Activated CD8-positive, alpha-beta T cell treated with anti-CD3 and anti-CD28 coated beads, Interleukin-2, amount 10 ng/mL, durations not matched to agents 7 days and 5 days (primary cell): ENCODE results near the gene SIGLEC1. TPM values are rescaled to one million over a fixed set of nuclear protein-coding genes. Genes with fewer than 3 reads are reported as not detected.

Experiments used
- ATAC-seq: fragments of 150-1000 bp; cut with Tn5 transposase; one replicate; pipeline ENCODE4 v1.10.0; 2021; ENCODE audit warnings: moderate library complexity
- CTCF ChIA-PET: fragments of 350-600 bp; sonication (Branson Sonifier 250); formaldehyde crosslinking; loops from one replicate; lab custom pipeline; 2021; ENCODE audit warnings: antibody characterized with exemption; lab: Charles Lee
- POLR2A ChIA-PET: fragments of 350-600 bp; sonication (Branson Sonifier 250); formaldehyde crosslinking; loops from one replicate; lab custom pipeline; 2021; ENCODE audit warnings: antibody characterized with exemption; lab: Charles Lee
- DNase-seq: peaks from one replicate; pipeline ENCODE4 v3.0.0-alpha.2; 2020
- H3K27ac Mint-ChIP-seq: one replicate; pipeline ENCODE4 v1.8.0; 2021; ENCODE audit warnings: mild to moderate bottlenecking, mixed read lengths
- H3K27me3 Mint-ChIP-seq: one replicate; pipeline ENCODE4 v1.8.0; 2021; ENCODE audit warnings: low read depth, mixed read lengths
- H3K36me3 Mint-ChIP-seq: one replicate; pipeline ENCODE4 v1.8.0; 2021; ENCODE audit warnings: low read depth, mixed read lengths
- H3K4me1 Mint-ChIP-seq: one replicate; pipeline ENCODE4 v1.8.0; 2021; ENCODE audit warnings: low read depth, mixed read lengths
- H3K4me3 Mint-ChIP-seq: one replicate; pipeline ENCODE4 v1.8.0; 2021; ENCODE audit warnings: mild to moderate bottlenecking, mixed read lengths
- H3K9me3 Mint-ChIP-seq: one replicate; pipeline ENCODE4 v1.8.0; 2022; ENCODE audit warnings: mixed read lengths; ENCODE audit not compliant: insufficient read depth
- total RNA-seq, 2 experiments: library from RNA; stranded (reverse); gene quantifications; one replicate each; pipeline ENCODE4 v1.2.3, GENCODE V29; 2021

The SIGLEC1 gene
- total RNA-seq, 2 experiments from 2014 or later, result not detected

GRCh38 chr20:3686421-3686820 lies 26.0 kb downstream of the SIGLEC1 start:
- H3K4me3 Mint-ChIP-seq, result no peak overlapping the region
- H3K36me3 Mint-ChIP-seq, result no peaks in the 10 kb centered on the region
- POLR2A ChIA-PET, result interaction anchor here (0.6 kb wide), 1 partner anchor 1462 kb away, joined by 4 read pairs; no protein-coding TSS in a partner anchor
- CTCF ChIA-PET, result interaction anchor here (1.1 to 2.5 kb wide), 2 partner anchors 10 to 24 kb away, joined by 7 read pairs; no protein-coding TSS in a partner anchor
- no peaks in the 10 kb centered on the region for H3K9me3 Mint-ChIP-seq
- H3K4me1 Mint-ChIP-seq, result no peaks in the 10 kb centered on the region
- H3K27ac Mint-ChIP-seq, result no peak overlapping the region
- peaks cover 32% of the 10 kb centered on the region for H3K27me3 Mint-ChIP-seq
- DNase-seq, result no peak
- ATAC-seq, result no peak

GRCh38 chr20:3685341-3685740 lies 27.1 kb downstream of the SIGLEC1 start:
- POLR2A ChIA-PET, result no interaction called here
- no peak overlapping the region for H3K27ac Mint-ChIP-seq

GRCh38 chr20:3681931-3682781 lies 30.2 kb downstream of the SIGLEC1 start, which contains the start of gene ADAM33:
Gene ADAM33 (minus strand): TSS chr20:3682010. CDS start chr20:3682004, 6 bp downstream.
- Mint-ChIP-seq H3K27ac (no peak within 1 kb of the TSS), H3K4me3 (no peak within 1 kb of the TSS)

More at GRCh38 chr20:3685341-3685740, 27.1 kb downstream of the SIGLEC1 start:
- DNase-seq (no peak), ATAC-seq (no peak)
- H3K36me3 Mint-ChIP-seq, result no peaks in the 10 kb centered on the region
- no peak overlapping the region for H3K4me3 Mint-ChIP-seq
- no peaks in the 10 kb centered on the region for H3K4me1 Mint-ChIP-seq
- CTCF ChIA-PET, result interaction anchor here (0.9 kb wide), 1 partner anchor 26 kb away, joined by 3 read pairs; no protein-coding TSS in a partner anchor
- H3K9me3 Mint-ChIP-seq, result no peaks in the 10 kb centered on the region
- peaks cover 42% of the 10 kb centered on the region for H3K27me3 Mint-ChIP-seq

GRCh38 chr20:3681352-3681930 lies 31.0 kb downstream of the SIGLEC1 start:
- H3K4me1 Mint-ChIP-seq, result no peaks in the 10 kb centered on the region
- DNase-seq, result no peak

More at GRCh38 chr20:3681931-3682781, 30.2 kb downstream of the SIGLEC1 start, which contains the start of gene ADAM33:
- H3K27me3 Mint-ChIP-seq, result peaks cover 56% of the 10 kb centered on the region
- no peaks in the 10 kb centered on the region for H3K4me1 Mint-ChIP-seq
- no peak for ATAC-seq
- no peaks in the 10 kb centered on the region for H3K9me3 Mint-ChIP-seq
- POLR2A ChIA-PET, result no interaction called here
- CTCF ChIA-PET, result interaction anchor here (0.8 kb wide), 1 partner anchor 86 kb away, joined by 5 read pairs; the partner anchor contains the start of gene ADISSP
- no peaks in the 10 kb centered on the region for H3K36me3 Mint-ChIP-seq
- DNase-seq, result no peak

GRCh38 chr20:3680701-3681351 lies 31.6 kb downstream of the SIGLEC1 start:
- Mint-ChIP-seq H3K4me3 (no peak overlapping the region), H3K9me3 (no peaks in the 10 kb centered on the region), H3K27ac (no peak overlapping the region), H3K36me3 (no peaks in the 10 kb centered on the region), H3K4me1 (no peaks in the 10 kb centered on the region), H3K27me3 (peaks cover 57% of the 10 kb centered on the region)
- ChIA-PET POLR2A (no interaction called here), CTCF (interaction anchor here (1.1 to 1.2 kb wide), 2 partner anchors 23 to 30 kb away, joined by 3 to 4 read pairs; no protein-coding TSS in a partner anchor)
- no peak for DNase-seq
- no peak for ATAC-seq

More at GRCh38 chr20:3681352-3681930, 31.0 kb downstream of the SIGLEC1 start:
- Mint-ChIP-seq H3K27me3 (peaks cover 58% of the 10 kb centered on the region), H3K27ac (no peak overlapping the region), H3K4me3 (no peak overlapping the region), H3K9me3 (no peaks in the 10 kb centered on the region), H3K36me3 (no peaks in the 10 kb centered on the region)
- CTCF ChIA-PET, result interaction anchor here (0.8 to 1.1 kb wide), 2 partner anchors 30 to 86 kb away, joined by 4 to 5 read pairs; partner anchors contain the start of gene ADISSP
- POLR2A ChIA-PET, result no interaction called here
- no peak for ATAC-seq

GRCh38 chr20:3679749-3680700 lies 32.4 kb downstream of the SIGLEC1 start:
- H3K9me3 Mint-ChIP-seq, result no peaks in the 10 kb centered on the region
- H3K4me1 Mint-ChIP-seq, result no peaks in the 10 kb centered on the region
- no peak overlapping the region for H3K27ac Mint-ChIP-seq
- peaks cover 61% of the 10 kb centered on the region for H3K27me3 Mint-ChIP-seq
- H3K36me3 Mint-ChIP-seq, result no peaks in the 10 kb centered on the region
- POLR2A ChIA-PET, result no interaction called here
- CTCF ChIA-PET, result interaction anchor here (1.1 to 4.7 kb wide), 3 partner anchors 24 to 31 kb away, joined by 3 to 59 read pairs (median 4); no protein-coding TSS in a partner anchor
- ATAC-seq (no peak), DNase-seq (no peak)
- no peak overlapping the region for H3K4me3 Mint-ChIP-seq

- Mint-ChIP-seq H3K27me3 (peaks cover 63% of the 10 kb centered on the region), H3K27ac (no peak overlapping the region), H3K9me3 (no peaks in the 10 kb centered on the region), H3K4me3 (no peak overlapping the region), H3K36me3 (no peaks in the 10 kb centered on the region), H3K4me1 (peaks cover 1% of the 10 kb centered on the region)
- ChIA-PET CTCF (interaction anchor here (1.2 to 4.7 kb wide), 2 partner anchors 25 to 31 kb away, joined by 3 to 59 read pairs; no protein-coding TSS in a partner anchor), POLR2A (no interaction called here)
- DNase-seq (no peak), ATAC-seq (no peak)
Measured at GRCh38 chr20:3678856-3679720, 33.3 kb downstream of the SIGLEC1 start.

- H3K27me3 Mint-ChIP-seq, result peaks cover 60% of the 10 kb centered on the region
- peaks cover 1% of the 10 kb centered on the region for H3K4me1 Mint-ChIP-seq
- CTCF ChIA-PET, result interaction anchor here (0.9 to 4.7 kb wide), 8 partner anchors 12 to 405 kb away, joined by 3 to 59 read pairs (median 12); partner anchors contain the start of gene ADISSP
- no peaks in the 10 kb centered on the region for H3K9me3 Mint-ChIP-seq
- POLR2A ChIA-PET, result no interaction called here
- ATAC-seq (no peak), DNase-seq (no peak)
- no peaks in the 10 kb centered on the region for H3K36me3 Mint-ChIP-seq
- H3K27ac Mint-ChIP-seq, result no peak overlapping the region
- H3K4me3 Mint-ChIP-seq, result no peak overlapping the region
Measured at GRCh38 chr20:3678198-3678597, 34.2 kb downstream of the SIGLEC1 start.

- ChIA-PET CTCF (interaction anchor here (0.9 to 4.7 kb wide), 16 partner anchors 11 to 405 kb away, joined by 3 to 59 read pairs (median 6); partner anchors contain the start of gene ADISSP), POLR2A (no interaction called here)
- DNase-seq, result no peak
Measured at GRCh38 chr20:3677733-3678132, 34.7 kb downstream of the SIGLEC1 start.

More at GRCh38 chr20:3677733-3678132, 34.7 kb downstream of the SIGLEC1 start:
- no peak for ATAC-seq
- Mint-ChIP-seq H3K27me3 (peaks cover 62% of the 10 kb centered on the region), H3K36me3 (no peaks in the 10 kb centered on the region), H3K4me3 (no peak overlapping the region), H3K9me3 (no peaks in the 10 kb centered on the region), H3K4me1 (peaks cover 4% of the 10 kb centered on the region), H3K27ac (no peak overlapping the region)
